ENCODE results near the gene TNNC2. TPM values are rescaled to one million over a fixed set of nuclear protein-coding genes. Genes with fewer than 3 reads are reported as not detected.
"Not testable (repeated sequence)": the region's sequence is repeated elsewhere in the genome, so short reads cannot be mapped to it uniquely, and the experiment has no call there.

Gene TNNC2
- total RNA-seq, 2 donors from 2014 or later: 0.37 TPM; not detected in 1

GRCh38 chr20:45835825-45836224, 8.7 kb upstream of the TNNC2 start:
- H3K27ac Mint-ChIP-seq: no peak overlapping the region
- peaks cover 7% of the 10 kb centered on the region for H3K4me1 Mint-ChIP-seq
- no peaks in the 10 kb centered on the region for H3K9me3 Mint-ChIP-seq
- H3K4me3 Mint-ChIP-seq: no peak overlapping the region
- no peaks in the 10 kb centered on the region for H3K36me3 Mint-ChIP-seq (ENCODE audit: low read depth)
- no peaks in the 10 kb centered on the region for H3K27me3 Mint-ChIP-seq
- ATAC-seq (replicated peaks): no peak

GRCh38 chr20:45835329-45835765, 8.2 kb upstream of the TNNC2 start:
- H3K4me3 Mint-ChIP-seq: no peak overlapping the region
- ATAC-seq (replicated peaks): no peak

GRCh38 chr20:45834797-45835161, 7.7 kb upstream of the TNNC2 start:
- H3K9me3 Mint-ChIP-seq: no peaks in the 10 kb centered on the region
- H3K27ac Mint-ChIP-seq: no peak overlapping the region
- no peaks in the 10 kb centered on the region for H3K36me3 Mint-ChIP-seq (ENCODE audit: low read depth)
- H3K27me3 Mint-ChIP-seq: no peaks in the 10 kb centered on the region
- H3K4me1 Mint-ChIP-seq: peaks cover 7% of the 10 kb centered on the region
- no peak for ATAC-seq (replicated peaks)
- peak overlapping the region; percentile 43 for H3K4me3 Mint-ChIP-seq

More at GRCh38 chr20:45835329-45835765, 8.2 kb upstream of the TNNC2 start:
- Mint-ChIP-seq H3K36me3 (ENCODE audit: low read depth) (no peaks in the 10 kb centered on the region), H3K4me1 (peaks cover 7% of the 10 kb centered on the region), H3K27ac (no peak overlapping the region), H3K27me3 (no peaks in the 10 kb centered on the region), H3K9me3 (no peaks in the 10 kb centered on the region)

GRCh38 chr20:45833883-45834796, 7.0 kb upstream of the TNNC2 start:
- no peak overlapping the region for H3K27ac Mint-ChIP-seq

GRCh38 chr20:45833030-45833882, 6.1 kb upstream of the TNNC2 start, which contains the start of gene SNX21:
Gene SNX21, plus strand, starts transcription at chr20:45833799. Its CDS starts 121 bp downstream, at chr20:45833920.
- H3K4me1 Mint-ChIP-seq: peaks cover 7% of the 10 kb centered on the region
- peak within 1 kb of the TSS; percentile 84 for H3K4me3 Mint-ChIP-seq
- peak within 1 kb of the TSS; percentile 63 for H3K27ac Mint-ChIP-seq
- H3K9me3 Mint-ChIP-seq: no peaks in the 10 kb centered on the region
- no peaks in the 10 kb centered on the region for H3K36me3 Mint-ChIP-seq (ENCODE audit: low read depth)
- ATAC-seq (replicated peaks): peak; percentile 73
- H3K27me3 Mint-ChIP-seq: no peaks in the 10 kb centered on the region

More at GRCh38 chr20:45833883-45834796, 7.0 kb upstream of the TNNC2 start:
- no peaks in the 10 kb centered on the region for H3K36me3 Mint-ChIP-seq (ENCODE audit: low read depth)
- ATAC-seq (replicated peaks): peak; percentile 89
- H3K9me3 Mint-ChIP-seq: no peaks in the 10 kb centered on the region
- peak overlapping the region; percentile 84 for H3K4me3 Mint-ChIP-seq
- H3K4me1 Mint-ChIP-seq: peaks cover 7% of the 10 kb centered on the region
- H3K27me3 Mint-ChIP-seq: no peaks in the 10 kb centered on the region

GRCh38 chr20:45832619-45833018, 5.5 kb upstream of the TNNC2 start:
- Mint-ChIP-seq H3K9me3 (no peaks in the 10 kb centered on the region), H3K27me3 (no peaks in the 10 kb centered on the region), H3K36me3 (ENCODE audit: low read depth) (no peaks in the 10 kb centered on the region), H3K4me1 (peaks cover 7% of the 10 kb centered on the region), H3K4me3 (peak overlapping the region; percentile 84), H3K27ac (peak overlapping the region; percentile 63)
- no peak for ATAC-seq (replicated peaks)

GRCh38 chr20:45829673-45830106, 2.6 kb upstream of the TNNC2 start:
- H3K36me3 Mint-ChIP-seq (ENCODE audit: low read depth); H3K4me1 Mint-ChIP-seq; H3K27me3 Mint-ChIP-seq; H3K4me3 Mint-ChIP-seq; H3K9me3 Mint-ChIP-seq; ATAC-seq (replicated peaks); H3K27ac Mint-ChIP-seq: not testable (repeated sequence)

- Mint-ChIP-seq H3K27me3 (peaks cover 9% of the 10 kb centered on the region), H3K4me3 (no peak overlapping the region), H3K4me1 (peaks cover 15% of the 10 kb centered on the region), H3K27ac (no peak overlapping the region), H3K9me3 (no peaks in the 10 kb centered on the region), H3K36me3 (ENCODE audit: low read depth) (no peaks in the 10 kb centered on the region)
- no peak for ATAC-seq (replicated peaks)
These were observed 1.5 kb upstream of the TNNC2 start for GRCh38 chr20:45828589-45828988.

- ATAC-seq (replicated peaks): no peak
- Mint-ChIP-seq H3K36me3 (ENCODE audit: low read depth) (no peaks in the 10 kb centered on the region), H3K9me3 (no peaks in the 10 kb centered on the region), H3K27ac (no peak overlapping the region), H3K4me1 (peaks cover 8% of the 10 kb centered on the region), H3K27me3 (peaks cover 9% of the 10 kb centered on the region), H3K4me3 (no peak overlapping the region)
These were observed 600 bp upstream of the TNNC2 start for GRCh38 chr20:45827712-45828111.

GRCh38 chr20:45826381-45827019, 612 bp downstream of the TNNC2 start:
- no peak for ATAC-seq (replicated peaks)
- H3K4me1 Mint-ChIP-seq: peaks cover 8% of the 10 kb centered on the region
- H3K9me3 Mint-ChIP-seq: no peaks in the 10 kb centered on the region
- no peak overlapping the region for H3K27ac Mint-ChIP-seq
- no peak overlapping the region for H3K4me3 Mint-ChIP-seq
- no peaks in the 10 kb centered on the region for H3K36me3 Mint-ChIP-seq (ENCODE audit: low read depth)
- peaks cover 16% of the 10 kb centered on the region for H3K27me3 Mint-ChIP-seq

GRCh38 chr20:45823949-45824835, 2.9 kb downstream of the TNNC2 start:
- Mint-ChIP-seq H3K9me3 (no peaks in the 10 kb centered on the region), H3K36me3 (ENCODE audit: low read depth) (no peaks in the 10 kb centered on the region), H3K4me3 (peak overlapping the region; percentile 80), H3K27me3 (peaks cover 16% of the 10 kb centered on the region), H3K27ac (peak overlapping the region; percentile 78), H3K4me1 (peaks cover 8% of the 10 kb centered on the region)
- ATAC-seq (replicated peaks): peak; percentile 91

GRCh38 chr20:45822857-45823256, 4.3 kb downstream of the TNNC2 start:
- peaks cover 16% of the 10 kb centered on the region for H3K27me3 Mint-ChIP-seq
- ATAC-seq (replicated peaks): no peak
- no peaks in the 10 kb centered on the region for H3K36me3 Mint-ChIP-seq (ENCODE audit: low read depth)
- peaks cover 8% of the 10 kb centered on the region for H3K4me1 Mint-ChIP-seq
- no peak overlapping the region for H3K27ac Mint-ChIP-seq
- no peaks in the 10 kb centered on the region for H3K9me3 Mint-ChIP-seq
- H3K4me3 Mint-ChIP-seq: no peak overlapping the region

GRCh38 chr20:45821947-45822346, 5.2 kb downstream of the TNNC2 start:
- peaks cover 2% of the 10 kb centered on the region for H3K36me3 Mint-ChIP-seq (ENCODE audit: low read depth)
- no peak overlapping the region for H3K4me3 Mint-ChIP-seq
- H3K27me3 Mint-ChIP-seq: peaks cover 16% of the 10 kb centered on the region
- no peak overlapping the region for H3K27ac Mint-ChIP-seq
- H3K4me1 Mint-ChIP-seq: peaks cover 8% of the 10 kb centered on the region
- no peak for ATAC-seq (replicated peaks)
- no peaks in the 10 kb centered on the region for H3K9me3 Mint-ChIP-seq
